Kidney (tissue), 14 donors: ENCODE data around the gene CC2D1B. TPM values are rescaled to one million over a fixed set of nuclear protein-coding genes. Genes with fewer than 3 reads are reported as not detected.

Source experiments
- DNase-seq, 5 donors: peaks; one replicate each; pipeline ENCODE4 v3.0.0-alpha.2; 2013 to 2020
- FAIRE-seq: peaks from 2 replicates; lab custom pipeline; 2012; peaks lifted over from hg19 to GRCh38; lab: Jason Lieb, UNC
- H3K27ac ChIP-seq, 2 donors: one replicate each; pipeline ENCODE4 v1.7.0; 2013; ENCODE audit warnings: low read depth in 2 of 2, low read length in 2 of 2, inconsistent platforms in 1 of 2
- H3K27me3 ChIP-seq: one replicate; pipeline ENCODE4 v1.7.1; 2013; ENCODE audit warnings: low read length, inconsistent platforms; ENCODE audit not compliant: control insufficient read depth, insufficient read depth
- H3K36me3 ChIP-seq, 3 donors: one replicate each; pipeline versions ENCODE4 v1.7.0 to v1.7.1; 2013; ENCODE audit warnings: low read length in 3 of 3, control low read depth in 1 of 3, inconsistent platforms in 1 of 3; ENCODE audit not compliant: insufficient read depth in 3 of 3, control insufficient read depth in 2 of 3
- H3K4me1 ChIP-seq, 3 donors: one replicate each; pipeline versions ENCODE4 v1.7.0 to v1.7.1; 2013; ENCODE audit warnings: low read length in 3 of 3, inconsistent platforms in 1 of 3, low read depth in 1 of 3; ENCODE audit not compliant: control insufficient read depth in 2 of 3, insufficient read depth in 2 of 3
- H3K4me3 ChIP-seq, 3 donors: one replicate each; pipeline versions ENCODE4 v1.7.0 to v1.8.1; 2013; ENCODE audit warnings: low read length in 3 of 3, control low read depth in 1 of 3, inconsistent platforms in 1 of 3
- H3K9ac ChIP-seq, 3 donors: one replicate each; pipeline versions ENCODE4 v1.7.0 to v1.7.1; 2013; ENCODE audit warnings: low read length in 3 of 3, control low read depth in 1 of 3, inconsistent platforms in 1 of 3
- H3K9me3 ChIP-seq, 3 donors: one replicate each; pipeline versions ENCODE4 v1.7.0 to v1.7.1; 2013; ENCODE audit warnings: low read length in 3 of 3, control low read depth in 1 of 3, inconsistent platforms in 1 of 3; ENCODE audit not compliant: control insufficient read depth in 2 of 3, insufficient read depth in 1 of 3
- intact Hi-C: fragments of 100-400 bp; cut with DNase I; formaldehyde crosslinking; loops from one replicate; pipeline ENCODE4 v1.11.1; 2022
- polyA plus RNA-seq: library from polyadenylated mRNA; stranded (reverse); fragments of 350-450 nt; fragmentation: Illumina TruSeq; extraction: RNeasy Lipid Tissue Mini Kit (QIAGEN cat#74804); gene quantifications from one replicate; pipeline ENCODE4 v1.2.3, GENCODE V29; 2014; ENCODE audit warnings: low read depth, low replicate concordance; ENCODE audit not compliant: insufficient read depth
- total RNA-seq: library from RNA; stranded (reverse); fragmentation: NEBNext Ultra II Directional; extraction: Animal tissue kit (Norgen Biotek cat#: 25700); gene quantifications from one replicate; pipeline ENCODE4 v1.2.1, GENCODE V29; 2021
- TF ChIP-seq, protein P1 (sequence below): IDR thresholded peaks from 3 replicates; pipeline ENCODE4 v1.5.1; 2012; ENCODE audit warnings: mild to moderate bottlenecking, moderate library complexity, borderline replicate concordance; ENCODE audit not compliant: insufficient read depth; ENCODE audit errors: extremely low read depth
- donor health status: control.
- donor health status: control.
- donor health status: control.
- donor health status: control.
- donor health status: control.
- donor health status: DM: yes; HTN: yes; CAD: no.
- donor health status: Normal renal cell carcinoma (clear cell type).

The CC2D1B gene
- total and polyA plus RNA-seq, 2 donors from 2014 or later = 26.9 to 42.5 TPM

DNA sequence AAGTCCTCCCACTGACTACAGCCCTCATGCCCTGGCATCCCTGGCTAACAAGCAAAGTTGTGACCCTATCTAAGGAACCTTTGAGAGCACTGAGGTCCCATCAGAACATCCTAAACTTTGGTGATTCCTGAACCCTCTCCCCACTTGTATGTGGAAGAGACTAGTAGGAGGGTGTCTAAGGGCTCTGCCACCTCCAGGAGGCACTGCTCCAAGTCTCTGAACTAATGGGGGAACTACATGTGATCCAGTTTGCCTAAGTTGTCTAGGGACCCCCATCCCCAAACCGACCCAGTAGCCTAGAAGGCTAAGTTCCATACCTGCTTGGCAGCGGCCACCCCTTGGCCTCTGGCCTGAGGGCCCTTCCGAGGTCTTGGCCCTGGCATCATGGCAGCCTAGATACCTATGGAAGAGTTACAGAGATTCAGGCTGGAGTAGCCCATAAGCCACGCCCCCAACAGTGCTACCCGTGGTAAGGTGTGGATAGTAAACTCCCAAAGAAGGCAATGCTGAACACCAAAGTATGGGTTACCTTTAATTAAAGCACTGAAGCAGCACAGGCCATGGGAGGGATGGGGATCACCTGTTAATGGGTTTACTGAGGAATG, 1.7 kb downstream of the CC2D1B start:
- no peak for FAIRE-seq
- H3K27ac ChIP-seq = no peak overlapping the region
- H3K9ac ChIP-seq = peak overlapping the region in 1 of 3 donors; percentile 24
- peaks cover 5 to 15% (median 8%) of the 10 kb centered on the region in 3 donors for H3K4me1 ChIP-seq
- intact Hi-C loops = no loop called here
- TF ChIP-seq, protein P1, sequence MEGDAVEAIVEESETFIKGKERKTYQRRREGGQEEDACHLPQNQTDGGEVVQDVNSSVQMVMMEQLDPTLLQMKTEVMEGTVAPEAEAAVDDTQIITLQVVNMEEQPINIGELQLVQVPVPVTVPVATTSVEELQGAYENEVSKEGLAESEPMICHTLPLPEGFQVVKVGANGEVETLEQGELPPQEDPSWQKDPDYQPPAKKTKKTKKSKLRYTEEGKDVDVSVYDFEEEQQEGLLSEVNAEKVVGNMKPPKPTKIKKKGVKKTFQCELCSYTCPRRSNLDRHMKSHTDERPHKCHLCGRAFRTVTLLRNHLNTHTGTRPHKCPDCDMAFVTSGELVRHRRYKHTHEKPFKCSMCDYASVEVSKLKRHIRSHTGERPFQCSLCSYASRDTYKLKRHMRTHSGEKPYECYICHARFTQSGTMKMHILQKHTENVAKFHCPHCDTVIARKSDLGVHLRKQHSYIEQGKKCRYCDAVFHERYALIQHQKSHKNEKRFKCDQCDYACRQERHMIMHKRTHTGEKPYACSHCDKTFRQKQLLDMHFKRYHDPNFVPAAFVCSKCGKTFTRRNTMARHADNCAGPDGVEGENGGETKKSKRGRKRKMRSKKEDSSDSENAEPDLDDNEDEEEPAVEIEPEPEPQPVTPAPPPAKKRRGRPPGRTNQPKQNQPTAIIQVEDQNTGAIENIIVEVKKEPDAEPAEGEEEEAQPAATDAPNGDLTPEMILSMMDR = no peak
- H3K27me3 ChIP-seq = no peaks in the 10 kb centered on the region
- DNase-seq = peak in 2 of 5 donors; percentile 15 to 58
- H3K4me3 ChIP-seq = peak overlapping the region in 2 of 3 donors; percentile 92 to 99
- peaks cover 2 to 36% (median 26%) of the 10 kb centered on the region in 3 donors for H3K36me3 ChIP-seq
- no peaks in the 10 kb centered on the region for H3K9me3 ChIP-seq

DNA sequence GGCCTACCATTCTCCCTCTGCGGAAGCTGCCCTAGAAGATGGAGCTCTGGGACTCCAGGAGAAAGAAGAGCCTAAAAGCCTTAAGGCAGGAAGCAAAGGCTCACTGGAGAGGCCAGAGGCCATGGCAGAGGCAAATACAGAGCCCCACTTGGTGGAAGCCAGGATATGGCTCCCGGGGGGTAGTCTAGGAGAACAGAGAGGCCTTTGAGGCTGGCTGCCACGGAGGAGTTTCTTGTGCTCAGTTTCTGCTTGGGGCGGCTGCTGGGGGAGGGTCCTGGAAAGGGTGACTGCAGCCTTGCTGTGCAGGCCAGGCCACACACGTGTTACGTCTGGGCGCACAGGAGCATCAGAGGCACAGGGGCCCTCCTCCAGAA, 5.4 kb downstream of the CC2D1B start:
- no peak for DNase-seq
- no peaks in the 10 kb centered on the region for H3K9me3 ChIP-seq
- no peak for FAIRE-seq
- no peak overlapping the region for H3K9ac ChIP-seq
- peaks cover 6 to 73% (median 56%) of the 10 kb centered on the region in 3 donors for H3K36me3 ChIP-seq
- no peaks in the 10 kb centered on the region for H3K27me3 ChIP-seq
- no peak overlapping the region for H3K4me3 ChIP-seq
- H3K4me1 ChIP-seq = peaks cover 4 to 15% (median 5%) of the 10 kb centered on the region in 3 donors
- TF ChIP-seq, protein P1 = no peak
- intact Hi-C loops = no loop called here
- H3K27ac ChIP-seq = no peak overlapping the region

DNA sequence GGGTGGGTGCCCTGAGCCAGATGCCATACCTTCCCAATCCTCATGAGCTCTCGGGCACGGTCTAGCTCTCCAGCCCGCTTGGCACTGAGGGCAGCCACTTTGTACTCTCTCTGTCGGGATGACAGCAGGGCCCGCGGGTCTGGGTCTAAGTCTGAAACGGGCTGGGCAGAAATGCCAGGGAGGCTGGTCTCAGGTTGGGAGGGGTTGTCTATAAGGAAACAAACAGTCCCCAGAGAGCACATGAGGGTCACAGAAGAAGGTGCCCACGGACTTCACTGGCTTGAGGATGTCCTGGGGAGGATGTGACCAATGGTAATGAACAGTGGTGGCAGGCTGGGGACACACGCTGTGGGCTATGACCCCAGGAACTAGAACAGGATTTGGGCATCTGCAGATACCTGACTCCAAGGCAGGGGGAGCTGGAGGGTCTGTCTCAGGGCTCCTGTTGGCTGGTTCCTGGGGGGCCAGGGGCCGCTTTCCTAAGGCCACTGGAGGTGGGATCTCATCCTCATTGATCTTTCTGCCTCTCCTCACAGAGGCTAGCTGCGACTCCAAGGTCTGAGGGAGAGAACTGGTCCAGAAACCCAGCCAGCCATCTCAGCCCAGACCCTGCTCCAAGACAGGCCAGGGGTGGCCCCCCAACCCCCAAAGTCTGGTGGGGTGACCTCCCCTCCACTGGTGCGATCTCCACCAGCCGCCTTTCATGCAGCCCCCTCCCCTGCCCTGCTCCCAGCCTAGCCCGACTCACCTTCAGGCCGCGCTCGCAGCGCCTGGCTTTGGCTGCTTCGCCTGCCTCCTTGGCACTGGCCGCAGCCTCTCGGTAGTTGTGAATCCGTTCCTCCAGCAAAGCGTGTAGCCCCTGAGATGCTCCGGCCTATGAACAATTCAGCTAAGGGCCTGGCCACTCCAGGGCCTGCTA, 6.1 kb downstream of the CC2D1B start:
- peaks cover 10 to 80% (median 62%) of the 10 kb centered on the region in 3 donors for H3K36me3 ChIP-seq
- no peak for DNase-seq
- no peaks in the 10 kb centered on the region for H3K27me3 ChIP-seq
- no peak overlapping the region for H3K27ac ChIP-seq
- TF ChIP-seq, protein P1 = no peak
- intact Hi-C loops = no loop called here
- no peak overlapping the region for H3K4me3 ChIP-seq
- no peak overlapping the region for H3K9ac ChIP-seq
- H3K4me1 ChIP-seq = peaks cover 2 to 11% (median 3%) of the 10 kb centered on the region in 3 donors
- H3K9me3 ChIP-seq = no peaks in the 10 kb centered on the region
- no peak for FAIRE-seq
